GM19468 (cell line): ENCODE measurements around the gene ATP5F1E.
"Not testable (repeated sequence)": the region's sequence is repeated elsewhere in the genome, so short reads cannot be mapped to it uniquely, and the experiment has no call there.

Source experiments
- ATAC-seq: cut with Tn5 transposase; IDR thresholded peaks from one replicate; pipeline ENCODE4 v1.9.1; 2021; ENCODE audit warnings: mild to moderate bottlenecking, moderate library complexity, moderate number of reproducible peaks; ENCODE audit not compliant: unreplicated experiment; ENCODE audit errors: extremely low read depth

The ATP5F1E gene

DNA sequence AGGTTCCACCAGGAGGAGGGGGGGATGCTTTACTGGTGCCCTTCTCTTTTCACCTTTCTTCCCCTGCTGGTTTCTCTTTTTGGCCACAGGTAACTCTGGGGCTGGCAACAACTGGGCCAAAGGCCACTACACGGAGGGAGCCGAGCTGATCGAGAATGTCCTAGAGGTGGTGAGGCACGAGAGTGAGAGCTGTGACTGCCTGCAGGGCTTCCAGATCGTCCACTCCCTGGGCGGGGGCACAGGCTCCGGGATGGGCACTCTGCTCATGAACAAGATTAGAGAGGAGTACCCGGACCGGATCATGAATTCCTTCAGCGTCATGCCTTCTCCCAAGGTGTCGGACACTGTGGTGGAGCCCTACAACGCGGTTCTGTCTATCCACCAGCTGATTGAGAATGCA, 8.5 kb downstream of the ATP5F1E start:
- ATAC-seq = no peak

DNA sequence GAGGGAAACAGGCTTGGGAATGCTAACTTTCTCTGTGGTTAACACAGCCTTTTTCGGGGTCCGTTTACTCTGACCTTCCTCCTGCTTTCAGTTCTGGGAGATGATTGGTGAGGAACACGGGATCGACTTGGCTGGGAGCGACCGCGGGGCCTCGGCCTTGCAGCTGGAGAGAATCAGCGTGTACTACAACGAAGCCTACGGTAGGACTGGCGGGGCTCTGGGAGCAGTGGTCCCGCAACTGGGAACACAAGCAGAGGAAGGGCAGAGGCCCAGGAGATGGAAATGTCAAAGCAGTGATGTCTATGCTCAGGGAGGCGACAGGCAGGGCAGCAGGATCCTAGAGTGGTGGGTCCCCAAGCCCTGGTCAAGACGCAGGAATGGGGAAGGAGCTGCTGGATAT, 9.4 kb downstream of the ATP5F1E start:
- no peak for ATAC-seq

DNA sequence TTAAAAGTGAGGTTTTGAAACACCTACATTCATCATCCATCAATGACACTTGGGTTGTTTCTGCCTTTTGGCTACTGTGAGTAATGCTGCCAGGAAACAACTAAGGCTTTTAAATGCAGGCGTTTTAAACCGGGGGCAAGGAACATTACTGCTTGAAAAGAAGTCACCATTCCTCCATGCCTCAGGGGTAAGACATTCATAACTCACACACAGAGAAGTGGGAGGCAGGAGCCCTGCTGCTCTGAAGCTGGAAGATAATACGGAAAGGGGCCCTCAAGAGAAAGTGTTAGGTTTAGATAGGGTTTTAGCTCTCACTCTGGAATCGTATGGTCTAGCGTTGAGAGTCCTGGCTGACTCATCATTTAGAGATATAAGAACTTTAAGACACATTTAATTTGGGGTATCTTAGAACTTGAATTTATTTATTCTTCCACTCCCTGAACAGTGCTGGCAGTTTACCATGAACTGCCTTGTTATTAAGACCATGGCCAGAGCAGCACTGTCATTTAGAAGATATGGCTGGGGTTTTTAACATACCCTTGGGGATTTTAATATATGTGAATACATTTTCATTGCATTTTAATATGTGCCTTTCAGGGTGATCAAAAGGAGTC, 11.1 kb downstream of the ATP5F1E start:
- no peak for ATAC-seq

DNA sequence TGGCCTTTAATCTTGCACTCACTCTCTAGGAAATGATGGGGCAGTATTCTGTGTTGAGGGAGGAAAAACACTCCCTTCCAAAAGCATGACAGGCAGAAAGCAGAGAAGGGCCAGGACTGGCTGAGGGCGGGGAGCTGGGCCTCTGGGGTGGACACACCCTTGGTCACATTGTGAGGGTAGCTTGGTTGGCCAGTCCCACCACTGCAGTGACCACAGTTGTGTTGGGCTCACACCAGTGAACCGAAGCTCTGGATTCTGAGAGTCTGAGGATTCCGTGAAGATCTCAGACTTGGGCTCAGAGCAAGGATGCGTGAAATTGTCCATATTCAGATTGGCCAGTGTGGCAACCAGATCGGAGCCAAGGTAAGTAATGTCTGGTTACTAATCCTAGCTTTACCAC, 12.9 kb downstream of the ATP5F1E start, which contains the start of gene TUBB1:
TUBB1 (plus strand) TSS at position 213 of the 400 bp plus-strand sequence; CDS start at position 307, 94 bp downstream.
- no peak for ATAC-seq

DNA sequence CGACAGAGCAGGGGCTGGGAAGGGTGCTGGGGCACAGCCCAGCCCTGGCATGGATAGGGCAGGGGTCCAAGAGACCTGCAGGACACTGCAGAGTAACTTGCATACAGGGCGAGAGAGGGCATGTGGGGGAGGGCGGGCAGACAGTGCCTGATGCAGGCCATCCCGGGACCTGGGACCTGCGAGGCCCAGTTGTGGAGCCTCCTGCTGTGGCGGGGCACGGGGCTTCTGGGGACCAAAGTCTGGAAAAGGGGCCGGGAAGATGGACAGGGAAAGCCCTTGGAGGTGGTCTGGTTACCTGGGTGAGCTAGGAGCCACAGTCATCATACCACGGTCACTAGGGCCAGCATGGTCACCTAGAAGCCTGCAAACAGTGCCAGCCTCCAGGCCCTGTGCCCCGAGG, 13.3 kb downstream of the ATP5F1E start:
- ATAC-seq = no peak

DNA sequence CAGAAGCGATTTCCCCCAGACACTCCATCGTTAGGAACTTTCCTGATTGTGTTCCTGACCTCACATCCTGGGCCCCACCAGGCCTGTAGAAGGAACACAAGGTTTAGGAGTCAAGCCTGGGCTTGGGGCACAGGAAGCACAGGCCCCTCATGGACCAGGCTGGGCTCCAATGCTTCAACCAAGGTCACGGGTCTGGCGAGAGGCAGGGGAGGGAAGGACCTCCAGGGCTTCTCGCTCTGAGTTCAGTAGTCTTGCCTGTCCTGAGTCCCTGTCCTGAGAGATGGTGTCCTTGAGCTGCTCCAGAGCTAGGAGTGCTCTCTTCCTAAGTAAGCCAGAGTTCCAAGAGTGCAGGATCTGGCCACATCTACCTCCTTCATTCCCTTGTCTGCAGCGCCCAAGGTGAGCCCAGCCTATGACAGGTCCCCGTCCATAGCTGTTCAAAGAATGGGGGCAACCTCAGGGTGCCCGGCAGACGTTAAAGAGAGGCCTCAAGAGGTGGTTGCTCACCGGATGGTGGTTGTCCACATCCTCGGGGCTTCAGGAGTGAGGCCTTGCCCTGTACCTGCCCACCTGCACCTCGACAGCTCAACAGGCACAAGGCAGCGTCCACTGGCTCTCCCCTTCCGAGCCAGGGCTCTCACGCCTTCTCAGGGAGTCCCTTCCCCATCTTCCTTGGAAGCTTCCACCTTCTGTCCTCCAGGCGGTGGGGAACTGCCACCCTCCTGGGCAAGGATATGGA, 14.5 kb downstream of the ATP5F1E start:
- no peak for ATAC-seq

DNA sequence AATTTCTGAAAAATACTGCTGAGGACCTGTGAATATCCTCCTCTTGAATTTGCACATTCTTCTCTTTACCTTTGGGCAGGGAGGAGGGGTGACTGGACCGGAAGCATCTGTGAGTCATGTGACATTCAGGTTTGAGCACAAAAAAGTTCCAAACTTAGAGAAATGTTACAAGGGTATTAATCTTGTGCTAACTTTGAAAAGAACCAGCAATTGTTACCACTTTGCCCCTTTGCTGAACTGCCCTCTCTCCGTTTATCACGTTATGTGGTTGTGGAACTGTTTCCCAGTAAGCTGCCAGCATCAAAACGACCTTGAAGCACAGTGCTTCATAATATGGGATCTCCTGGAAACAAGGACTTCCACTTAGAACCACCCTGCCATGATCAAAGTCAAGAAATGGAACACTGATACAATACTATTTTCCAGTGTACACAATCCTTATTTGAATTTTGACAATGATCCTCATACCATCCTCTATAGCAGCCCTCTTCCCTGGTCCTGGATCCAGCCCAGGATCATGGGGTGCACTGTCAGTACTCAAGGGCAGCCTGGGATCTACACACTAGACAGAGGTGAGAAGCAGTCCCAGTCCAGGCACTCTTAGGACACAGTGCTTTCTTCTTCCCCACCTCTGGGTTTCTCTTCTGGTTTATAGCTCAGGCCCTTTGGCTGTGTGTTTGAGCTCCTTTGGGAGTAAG, 15.2 kb downstream of the ATP5F1E start:
- ATAC-seq = no peak

DNA sequence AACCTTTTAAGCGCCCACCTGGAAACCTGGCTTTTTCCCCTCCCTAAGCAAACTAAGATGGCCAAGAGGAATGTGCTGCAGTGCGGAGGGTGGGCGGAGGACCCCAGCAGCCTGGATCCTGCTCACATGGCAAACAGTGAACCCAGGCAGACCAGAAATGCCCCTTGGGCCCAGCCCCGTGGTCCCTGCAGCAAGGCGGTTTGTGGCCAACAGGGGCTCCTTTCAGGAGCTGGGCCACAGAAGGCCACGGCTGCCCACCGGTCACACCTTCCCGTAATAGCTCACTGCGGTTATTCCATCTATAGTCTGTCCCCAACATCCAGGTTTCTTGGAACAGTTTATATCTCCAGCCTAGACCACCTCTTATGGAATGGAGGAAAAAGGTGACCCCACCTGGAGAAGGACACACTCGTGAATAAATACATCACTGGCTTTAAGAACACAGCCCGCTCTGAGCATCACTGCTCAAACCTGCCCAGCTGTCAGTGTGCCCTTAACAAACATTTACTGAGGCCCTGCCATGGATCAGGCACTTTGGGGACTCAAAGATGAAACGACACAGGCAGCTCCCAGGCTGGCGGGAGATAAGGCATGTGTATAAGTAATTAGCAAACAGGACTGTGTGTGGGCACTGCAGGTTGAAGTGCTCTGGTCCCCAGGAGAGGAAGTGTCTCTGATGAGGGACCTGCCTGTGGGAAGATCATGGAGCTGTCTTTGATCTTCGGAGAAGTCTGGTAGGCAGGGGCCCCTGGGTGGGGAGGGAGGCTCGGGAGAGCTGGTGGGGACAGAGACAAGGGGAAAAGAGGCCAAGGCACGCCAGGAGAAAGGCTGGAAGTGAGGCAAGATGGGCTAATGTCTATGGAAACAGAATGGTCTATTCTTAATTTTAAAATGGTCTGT, 16.1 kb downstream of the ATP5F1E start:
- ATAC-seq = no peak

DNA sequence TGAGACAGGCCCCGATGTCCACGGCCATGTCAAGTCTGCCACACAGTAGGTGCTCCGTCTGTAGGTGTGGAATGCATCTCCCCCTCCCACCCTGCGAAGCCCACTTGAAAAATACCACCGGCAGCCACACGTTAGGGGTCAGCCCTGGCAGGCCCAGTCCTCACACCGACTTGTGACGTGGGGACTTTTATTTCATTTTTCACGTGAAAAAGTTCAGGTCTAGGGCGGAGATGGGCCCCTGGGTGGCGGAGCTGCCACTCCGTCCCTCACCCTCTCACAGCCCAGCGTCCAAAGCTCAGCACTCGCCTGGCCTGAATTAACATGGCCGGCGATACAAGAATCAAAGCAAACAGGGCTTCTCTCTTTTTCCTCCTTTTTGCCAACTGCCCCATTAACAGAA, 16.7 kb downstream of the ATP5F1E start:
- ATAC-seq = no peak

DNA sequence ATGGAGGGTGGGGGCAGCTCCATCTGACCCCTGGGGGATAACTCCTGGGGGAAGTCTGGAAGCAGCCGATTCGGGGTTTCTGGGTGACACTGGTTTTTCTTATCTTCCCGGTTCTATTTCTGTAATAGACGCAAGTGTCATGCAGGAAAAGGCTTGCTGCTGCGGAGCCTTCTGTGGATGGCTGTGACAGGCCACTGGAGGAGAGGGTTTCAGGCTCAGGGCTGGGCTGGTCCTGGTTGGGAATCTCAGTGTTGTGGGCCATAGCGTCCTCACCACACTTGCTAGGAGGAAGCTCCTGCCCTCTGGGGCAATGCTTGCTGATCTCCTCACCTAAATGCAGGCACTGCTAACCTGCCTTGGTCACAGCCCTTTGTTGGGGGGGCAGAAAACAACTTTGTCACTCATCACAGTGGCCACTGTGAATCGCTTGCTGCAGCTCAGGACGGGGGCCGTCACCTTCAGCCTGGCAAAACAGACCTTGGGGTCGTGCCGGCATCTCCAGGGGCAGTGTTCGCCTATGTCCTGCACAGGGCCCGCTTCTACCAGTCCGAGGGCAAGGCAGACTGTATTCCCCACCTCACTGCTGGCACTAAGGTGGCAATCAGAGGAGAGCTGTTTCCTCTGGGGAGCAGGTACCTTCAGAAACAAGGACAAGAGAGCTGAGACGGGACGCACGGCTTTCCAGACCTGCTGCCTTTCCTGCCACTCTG, 17.3 kb downstream of the ATP5F1E start:
- no peak for ATAC-seq

DNA sequence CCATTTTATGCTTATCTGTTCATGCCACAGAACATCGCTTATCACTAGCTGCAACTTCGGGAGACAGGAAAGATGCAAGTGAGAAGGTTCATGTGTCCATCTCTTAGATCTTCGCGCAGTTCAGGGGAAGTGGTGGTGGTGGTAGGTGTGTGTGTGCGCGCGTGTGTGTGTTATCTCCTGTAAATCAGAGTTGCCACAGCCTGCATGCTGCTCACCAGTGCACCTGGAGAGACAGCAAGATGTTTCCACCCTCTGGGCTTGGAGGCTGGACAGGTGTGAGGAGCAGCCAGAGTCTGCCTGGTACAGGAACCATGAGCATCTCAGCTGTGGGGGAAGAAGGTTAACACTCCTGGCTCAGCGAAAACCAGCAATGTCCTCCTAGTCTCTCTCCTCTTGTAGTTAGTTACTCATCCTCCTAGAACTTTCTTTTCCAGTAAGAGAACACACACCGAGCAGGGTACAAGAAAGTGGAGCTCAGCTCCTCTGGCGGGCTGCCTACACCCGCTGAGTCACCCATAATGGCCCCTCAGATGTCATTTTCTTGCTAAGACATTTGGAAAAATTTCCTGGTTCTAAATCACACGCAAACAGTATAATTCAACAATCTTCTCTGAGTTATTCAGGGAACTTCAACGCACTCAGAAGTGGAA, 18.1 kb downstream of the ATP5F1E start:
- no peak for ATAC-seq

DNA sequence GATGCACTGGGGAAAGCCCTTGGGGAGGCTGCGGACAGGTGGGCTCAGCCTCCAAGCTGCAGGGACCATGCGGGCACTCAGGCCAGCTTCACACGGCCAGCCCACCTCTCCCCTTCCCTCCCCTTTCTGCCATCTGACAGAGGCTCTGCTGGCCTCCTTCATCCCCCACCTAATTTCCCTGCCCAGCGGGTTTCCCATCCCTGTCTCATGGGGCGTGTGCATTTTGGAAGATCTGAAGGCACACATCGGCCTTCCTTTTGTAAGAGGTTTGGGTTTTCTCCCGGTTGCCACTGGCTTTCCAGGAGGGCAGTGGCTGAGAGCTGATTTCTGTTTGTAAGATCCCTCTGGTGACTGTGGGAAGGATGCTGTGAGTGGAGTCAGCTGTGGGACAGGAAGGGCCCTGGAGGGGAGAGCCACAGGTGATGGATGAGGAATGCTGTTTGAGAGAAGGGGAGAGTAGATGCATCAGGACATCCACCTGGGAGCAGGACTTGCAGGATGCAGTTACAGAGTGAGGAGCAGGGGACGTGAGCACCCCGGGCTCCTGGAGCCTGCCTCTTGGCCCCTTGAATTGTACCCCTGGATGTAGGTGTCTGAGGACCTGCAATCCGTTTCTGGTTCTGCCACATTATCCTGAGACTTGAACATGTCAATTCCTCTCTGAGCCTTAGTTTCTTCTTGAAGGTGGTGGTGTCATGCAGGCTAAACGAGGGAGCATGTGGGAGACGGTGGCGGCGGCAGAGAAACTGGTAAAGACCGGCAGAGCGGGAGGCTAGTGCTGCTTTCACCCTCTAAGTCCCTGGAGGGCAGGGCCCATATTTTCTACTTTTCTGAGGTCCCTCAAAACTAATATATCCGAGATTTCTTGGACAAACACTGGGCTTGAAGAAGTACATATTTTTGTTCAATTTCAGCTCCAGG, 18.8 kb downstream of the ATP5F1E start:
- no peak for ATAC-seq

DNA sequence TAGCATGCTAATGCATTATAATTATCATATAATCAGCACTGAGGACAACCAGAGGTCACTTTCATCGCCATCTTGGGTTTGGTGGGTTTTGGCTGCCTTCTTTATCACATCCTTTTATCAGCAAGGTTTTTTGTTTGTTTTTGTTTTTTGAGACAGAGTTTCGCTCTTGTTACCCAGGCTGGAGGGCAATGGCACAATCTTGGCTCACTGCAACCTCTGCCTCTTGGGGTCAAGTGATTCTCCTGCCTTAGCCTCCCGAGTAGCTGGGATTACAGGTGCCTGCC, 20.3 kb downstream of the ATP5F1E start:
- ATAC-seq = not testable (repeated sequence)

DNA sequence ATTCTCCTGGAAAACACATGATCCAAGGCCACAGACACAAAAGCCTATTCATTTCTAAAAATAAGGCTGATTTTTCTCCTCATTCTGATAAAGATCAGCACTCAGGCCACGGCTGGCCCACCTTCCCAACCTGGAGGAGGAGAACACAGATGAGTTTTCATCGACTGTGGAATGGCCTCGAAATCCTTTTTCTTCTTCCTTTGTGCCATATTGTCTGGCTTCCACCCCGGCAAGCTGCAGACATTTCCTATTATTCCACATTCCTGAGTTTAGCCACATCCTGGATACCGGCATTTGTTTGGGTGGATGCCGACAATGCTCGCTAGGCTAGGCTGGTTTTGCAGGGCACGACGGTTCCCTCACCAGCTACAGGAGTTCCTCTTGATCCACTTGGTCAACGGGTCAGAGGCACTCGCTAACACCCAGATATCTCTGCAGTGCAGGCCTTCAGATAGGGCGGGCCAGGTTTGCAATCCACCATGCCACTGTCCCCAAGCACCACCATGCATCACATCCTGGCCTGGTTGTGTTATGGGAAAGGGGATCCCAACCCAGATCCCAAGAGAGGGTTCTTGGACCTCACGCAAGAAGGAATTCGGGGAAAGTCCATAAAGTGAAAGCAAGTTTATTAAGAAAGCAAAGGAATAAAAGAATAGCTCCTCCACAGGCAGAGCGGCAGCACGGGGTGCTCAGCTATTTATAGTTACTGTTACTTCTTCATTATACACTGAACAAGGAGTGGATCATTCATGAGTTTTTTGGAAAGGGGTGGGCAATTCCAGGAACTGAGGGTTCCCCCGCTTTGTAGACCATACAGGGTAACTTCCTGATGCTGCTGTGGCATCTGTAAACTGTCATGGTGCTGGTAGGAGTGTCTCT, 20.9 kb downstream of the ATP5F1E start:
- no peak for ATAC-seq

DNA sequence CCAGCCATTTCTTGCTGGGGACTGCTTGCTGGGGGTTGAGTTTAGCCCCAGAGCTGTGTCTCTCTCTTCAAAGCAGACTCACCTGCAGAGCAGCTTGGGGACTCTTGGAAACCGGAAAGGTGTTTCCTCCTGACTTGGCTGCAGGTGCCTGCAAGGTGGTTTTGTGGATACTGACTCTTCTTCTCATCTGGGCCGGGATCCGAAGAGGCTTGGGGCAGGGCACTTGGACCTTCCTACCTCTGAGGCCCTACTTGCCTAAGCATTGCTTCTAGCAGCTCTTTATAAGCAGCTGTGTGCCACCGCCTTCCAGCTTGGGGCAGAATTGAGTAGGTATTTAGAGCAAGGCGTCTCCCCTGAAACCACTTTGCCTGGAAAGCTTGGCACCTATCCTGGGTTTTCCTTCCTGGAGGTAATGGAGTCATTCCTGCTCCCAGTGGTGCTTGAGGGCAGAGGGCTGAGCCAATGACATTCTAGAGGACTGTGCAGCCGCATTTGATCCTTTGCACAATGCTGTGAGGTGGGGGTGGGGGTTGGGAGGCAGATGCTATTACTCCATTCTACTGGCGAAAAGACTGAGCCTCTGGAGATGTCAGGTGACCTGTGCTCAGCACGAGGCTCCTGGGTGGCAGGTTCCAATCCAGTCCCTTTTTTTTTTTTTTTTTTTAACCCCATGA, 21.7 kb downstream of the ATP5F1E start:
- ATAC-seq = no peak

DNA sequence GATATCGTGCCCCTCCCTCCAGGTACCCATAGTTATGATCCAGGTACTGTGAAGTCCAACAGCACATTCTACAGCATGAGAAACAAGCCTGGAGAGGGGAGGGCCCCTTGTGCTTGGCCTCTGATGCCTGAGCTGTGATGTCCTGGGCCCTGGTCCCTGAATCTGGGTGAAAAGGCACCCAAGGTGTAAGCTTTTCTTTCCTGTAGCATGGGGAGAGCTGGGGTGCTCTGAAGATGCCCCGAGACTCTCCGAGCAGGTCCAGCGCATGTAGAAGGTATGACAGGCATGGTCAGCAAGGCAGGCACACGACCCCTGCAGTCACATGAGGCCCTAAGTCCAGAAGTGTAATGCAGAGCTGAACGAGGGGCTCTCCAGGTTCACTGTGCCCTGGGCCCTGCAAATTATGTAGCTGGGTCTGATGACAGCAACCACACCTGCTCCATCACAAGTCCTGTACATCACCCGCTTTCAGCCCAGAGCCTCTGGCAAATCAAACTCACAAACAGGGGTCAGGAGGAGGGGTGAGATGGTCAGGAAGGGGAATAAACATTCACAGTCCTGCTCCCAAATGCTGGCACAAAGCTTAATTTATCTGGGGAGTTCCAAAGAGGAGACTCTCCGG, 23.3 kb downstream of the ATP5F1E start:
- ATAC-seq = no peak
